ENCODE measurements around the gene PI4KA.
"Not testable (repeated sequence)": the region's sequence is repeated elsewhere in the genome, so short reads cannot be mapped to it uniquely, and the experiment has no call there.

The PI4KA gene

GRCh38 chr22:20721409-20722218, 137.0 kb downstream of the PI4KA start:
- no peak for DNase-seq (ENCODE audit: low read depth)

DNA sequence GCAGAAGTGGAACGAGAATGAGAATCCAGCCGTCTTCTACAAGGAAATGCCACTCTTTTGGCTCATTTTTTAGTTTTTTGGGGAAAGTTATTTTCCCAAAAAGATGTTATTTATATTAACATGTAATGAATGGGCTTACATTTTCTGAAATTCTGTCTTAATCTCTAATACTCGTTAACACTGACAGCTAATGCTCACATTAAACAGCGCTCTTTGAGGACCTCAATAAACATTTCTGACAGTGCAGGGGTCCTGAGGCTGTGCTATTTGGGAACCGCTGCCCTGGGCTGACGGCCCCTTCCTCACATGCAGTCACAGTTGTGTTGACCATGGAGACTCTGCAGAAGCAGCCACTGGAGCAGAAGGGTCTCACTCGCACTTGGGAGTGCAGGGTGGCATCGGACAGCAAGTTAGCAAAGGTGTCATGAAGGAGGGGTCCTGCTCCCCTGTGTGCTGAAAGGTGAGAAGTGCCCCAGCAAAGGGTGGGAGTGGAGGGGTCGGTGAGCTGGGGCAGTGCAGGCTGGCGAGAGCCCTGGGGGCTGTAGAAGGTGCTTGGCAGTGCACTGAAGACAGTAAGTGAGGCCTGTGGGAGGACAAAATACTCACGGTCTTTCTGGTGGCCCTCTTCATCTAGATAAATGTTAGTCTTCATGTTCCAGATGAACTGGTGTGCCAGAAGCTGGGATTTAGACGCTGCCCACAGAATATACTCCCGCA, 137.8 kb downstream of the PI4KA start:
- no peak for DNase-seq (ENCODE audit: low read depth)

DNA sequence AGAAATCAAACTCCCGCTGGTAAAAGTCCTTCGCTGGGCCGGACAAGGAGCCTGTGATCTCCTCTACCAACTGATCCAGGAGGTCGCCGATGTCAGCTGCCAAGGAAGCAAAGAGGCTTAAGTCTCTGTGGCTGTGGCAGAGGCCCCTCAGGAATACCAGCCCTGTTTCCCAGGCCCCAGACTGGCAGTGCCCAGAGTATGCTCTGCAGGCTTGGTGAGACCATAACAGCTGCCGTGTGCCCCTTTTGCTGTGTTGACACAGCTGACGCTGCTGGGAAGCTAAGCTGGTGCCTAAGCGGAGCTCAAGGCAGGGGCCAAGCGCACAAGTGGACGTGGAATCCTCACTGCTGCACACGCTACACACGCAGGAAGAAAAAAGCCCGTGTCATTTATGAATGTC, 139.9 kb downstream of the PI4KA start:
- not testable (repeated sequence) for DNase-seq (ENCODE audit: low read depth)

DNA sequence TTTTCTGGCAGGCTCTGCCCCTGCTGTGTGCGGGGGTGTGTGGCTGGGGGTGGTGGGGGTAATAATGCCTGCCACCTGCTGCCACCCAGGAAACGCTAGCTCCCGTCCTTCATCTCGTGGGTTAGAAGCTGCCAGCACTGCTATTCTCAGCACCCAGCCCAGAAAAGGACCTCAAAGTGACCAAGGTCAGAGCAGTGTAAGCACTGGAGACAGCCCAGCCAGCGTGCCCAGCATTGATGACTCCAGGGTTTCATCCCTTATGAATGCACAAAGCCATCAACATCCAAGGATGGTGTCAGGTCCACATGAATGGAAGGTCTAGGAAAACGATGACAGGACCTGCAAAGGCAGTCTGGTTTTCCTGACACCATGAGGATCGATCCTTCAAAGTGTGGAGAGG, 140.6 kb downstream of the PI4KA start:
- DNase-seq (ENCODE audit: low read depth) = not testable (repeated sequence)

- not testable (repeated sequence) for DNase-seq (ENCODE audit: low read depth)
Measured at GRCh38 chr22:20717213-20717866, 141.3 kb downstream of the PI4KA start.

GRCh38 chr22:20713116-20713515, 145.5 kb downstream of the PI4KA start:
- not testable (repeated sequence) for DNase-seq (ENCODE audit: low read depth)

DNA sequence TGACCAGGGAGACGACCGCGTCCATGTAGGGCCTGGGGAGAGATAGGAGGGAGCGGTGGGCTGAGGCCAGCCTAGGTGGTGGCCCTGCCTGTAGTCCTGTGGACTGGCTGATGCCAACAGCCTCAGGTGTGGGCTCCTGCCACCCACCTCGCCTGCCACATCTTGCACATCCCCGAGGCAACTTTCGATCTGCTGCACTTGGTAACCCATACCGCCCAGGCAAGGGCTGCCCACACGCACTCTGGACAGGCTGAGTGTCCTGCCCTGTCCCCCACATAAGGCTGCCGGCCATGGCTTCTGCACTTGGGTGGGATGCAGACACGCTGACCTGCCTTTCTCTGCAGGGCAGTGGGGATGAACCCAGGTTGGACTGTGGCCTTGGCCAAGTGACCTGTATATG, 148.6 kb downstream of the PI4KA start:
- DNase-seq (ENCODE audit: low read depth) = not testable (repeated sequence)

- not testable (repeated sequence) for DNase-seq (ENCODE audit: low read depth)
Measured at GRCh38 chr22:20707549-20708118, 151.0 kb downstream of the PI4KA start.

DNA sequence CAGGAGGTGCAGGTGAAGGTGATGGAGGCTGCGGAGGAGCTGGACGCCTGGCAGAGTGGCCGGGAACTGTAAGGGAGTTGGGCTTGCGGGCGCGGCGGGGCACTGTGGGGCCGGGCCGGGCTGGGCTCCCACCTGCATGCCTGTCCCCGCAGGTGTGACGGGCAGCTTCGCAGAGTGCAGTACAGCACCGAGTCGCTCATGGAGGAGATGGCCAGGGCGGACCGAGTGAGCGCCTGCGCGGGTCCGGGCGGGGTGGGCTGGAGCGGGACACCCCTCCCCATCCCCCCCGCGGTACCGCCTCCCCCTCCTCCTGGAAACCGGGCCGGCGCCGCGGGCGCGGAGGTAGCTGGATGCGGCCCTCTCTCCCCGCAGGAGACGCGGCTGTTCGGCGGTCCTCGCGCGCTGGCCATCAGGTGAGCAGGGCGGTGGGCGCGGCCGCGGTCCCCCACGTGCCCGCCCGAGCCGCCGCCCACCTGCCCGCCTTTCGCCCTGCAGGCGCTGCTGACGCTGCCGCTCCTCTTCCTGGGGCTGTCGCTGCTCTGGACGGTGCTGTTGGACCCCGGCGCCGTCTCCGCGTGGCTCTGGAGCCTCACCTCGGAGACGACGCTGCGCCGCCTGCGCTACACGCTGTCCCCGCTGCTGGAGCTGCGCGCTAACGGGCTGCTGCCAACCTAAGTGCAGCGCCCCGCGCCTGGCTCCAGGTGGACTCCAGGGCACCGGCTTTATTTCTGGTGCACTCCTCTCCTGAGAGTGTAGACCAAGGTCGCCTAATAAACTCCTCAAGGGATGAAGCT, 154.6 kb downstream of the PI4KA start:
- DNase-seq (ENCODE audit: low read depth) = not testable (repeated sequence)

DNA sequence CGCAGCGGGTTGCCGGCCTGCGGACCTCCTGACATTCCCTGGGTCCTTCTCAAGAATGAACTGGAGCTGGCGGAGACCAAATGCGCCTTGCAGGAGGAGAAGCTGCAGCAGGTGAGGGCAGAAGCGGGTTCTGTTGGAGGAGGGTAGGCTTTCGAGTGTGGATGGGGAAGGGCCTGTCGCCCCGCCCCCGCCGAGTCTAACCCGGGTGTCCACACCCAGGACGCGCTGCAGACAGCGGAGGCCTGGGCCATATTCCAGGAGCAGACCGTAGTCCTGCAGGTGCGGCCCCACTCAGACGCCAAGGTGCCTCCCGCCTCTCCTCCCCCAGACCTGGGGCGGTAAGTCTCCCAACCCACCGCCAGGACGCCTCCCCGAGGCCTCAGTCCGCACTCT, 155.2 kb downstream of the PI4KA start:
- DNase-seq (ENCODE audit: low read depth) = not testable (repeated sequence)

GRCh38 chr22:20702546-20703413, 155.8 kb downstream of the PI4KA start:
- DNase-seq (ENCODE audit: low read depth) = peak; percentile 80

GRCh38 chr22:20702175-20702545, 156.5 kb downstream of the PI4KA start:
- not testable (repeated sequence) for DNase-seq (ENCODE audit: low read depth)

GRCh38 chr22:20701680-20702136, 156.9 kb downstream of the PI4KA start:
- not testable (repeated sequence) for DNase-seq (ENCODE audit: low read depth)

DNA sequence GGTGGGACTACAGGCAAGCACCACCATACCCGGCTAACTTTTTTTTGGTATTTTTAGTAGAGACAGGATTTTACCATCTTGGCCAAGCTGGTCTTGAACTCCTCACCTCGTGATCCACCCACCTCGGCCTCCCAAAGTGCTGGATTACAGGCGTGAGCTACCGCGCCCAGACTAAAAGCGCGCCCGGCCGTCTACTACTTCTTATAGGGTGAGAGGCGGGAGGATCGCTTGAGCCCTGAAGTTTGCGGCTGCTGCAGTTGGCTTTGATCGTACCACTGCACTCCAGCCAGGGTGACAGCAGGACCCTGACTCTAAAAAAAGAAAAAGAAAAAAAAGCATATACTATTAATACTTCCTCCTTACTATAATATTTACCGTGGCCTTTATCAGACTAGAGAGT, 158.3 kb downstream of the PI4KA start:
- DNase-seq (ENCODE audit: low read depth) = not testable (repeated sequence)

DNA sequence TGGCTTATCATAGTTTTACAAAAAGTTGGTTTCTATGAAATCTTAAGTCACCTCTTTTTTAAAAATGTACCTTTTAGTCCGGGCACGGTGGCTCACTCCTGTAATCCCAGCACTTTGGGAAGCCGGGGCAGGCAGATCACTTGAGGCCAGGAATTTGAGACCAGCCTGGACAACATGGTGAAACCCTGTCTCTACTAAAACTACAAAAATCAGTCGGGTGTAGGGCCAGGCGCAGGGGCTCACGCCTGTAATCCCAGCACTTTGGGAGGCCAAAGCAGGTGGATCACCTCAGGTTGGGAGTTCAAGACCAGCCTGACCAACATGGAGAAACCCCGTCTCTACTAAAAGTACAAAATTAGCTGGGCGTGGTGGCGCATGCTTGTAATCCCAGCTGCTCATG, 158.8 kb downstream of the PI4KA start:
- not testable (repeated sequence) for DNase-seq (ENCODE audit: low read depth)

- DNase-seq (ENCODE audit: low read depth) = peak; percentile 66
Measured at GRCh38 chr22:20697481-20698113, 161.0 kb downstream of the PI4KA start.

DNA sequence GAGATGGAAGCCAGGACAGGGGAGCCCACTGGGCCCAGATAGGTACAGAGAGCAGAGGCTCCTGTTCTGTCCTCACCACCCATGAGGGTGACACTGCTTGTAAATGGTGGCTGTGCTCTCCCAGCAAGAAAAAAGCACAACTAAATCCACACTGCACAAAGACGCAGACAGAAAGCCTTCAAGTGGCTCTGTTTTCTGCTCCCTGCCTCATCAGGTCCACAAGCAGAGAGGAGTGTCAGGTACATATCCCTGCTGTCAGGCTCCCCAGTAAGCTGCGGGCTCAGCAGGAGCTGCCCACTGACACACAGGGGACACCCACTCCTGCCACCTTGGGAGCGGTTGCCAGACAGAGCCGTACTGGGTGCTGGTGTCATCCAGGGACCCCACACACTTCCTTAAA, 162.6 kb downstream of the PI4KA start:
- not testable (repeated sequence) for DNase-seq (ENCODE audit: low read depth)

- not testable (repeated sequence) for DNase-seq (ENCODE audit: low read depth)
Measured at GRCh38 chr22:20695205-20695604, 163.4 kb downstream of the PI4KA start.

DNA sequence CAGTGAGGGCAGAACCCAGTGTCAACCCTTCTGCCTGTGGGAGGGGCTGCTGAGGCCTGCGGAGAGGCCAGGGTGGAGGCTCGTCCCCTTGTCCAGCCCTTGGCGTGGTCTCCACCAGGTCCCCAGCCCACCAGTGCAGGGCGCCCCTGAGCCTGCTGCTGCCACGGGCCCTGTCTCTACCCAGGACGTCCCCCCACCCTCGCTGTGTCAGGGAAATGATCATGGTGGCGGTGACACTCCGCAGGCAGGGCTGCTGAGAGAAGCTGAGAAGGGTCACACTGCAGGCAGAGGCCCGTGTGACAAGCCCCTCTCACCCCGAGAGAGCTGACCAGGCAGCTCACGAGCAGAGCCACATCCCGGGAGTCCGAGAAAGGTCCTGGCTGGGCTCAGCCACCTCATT, 164.4 kb downstream of the PI4KA start:
- not testable (repeated sequence) for DNase-seq (ENCODE audit: low read depth)

DNA sequence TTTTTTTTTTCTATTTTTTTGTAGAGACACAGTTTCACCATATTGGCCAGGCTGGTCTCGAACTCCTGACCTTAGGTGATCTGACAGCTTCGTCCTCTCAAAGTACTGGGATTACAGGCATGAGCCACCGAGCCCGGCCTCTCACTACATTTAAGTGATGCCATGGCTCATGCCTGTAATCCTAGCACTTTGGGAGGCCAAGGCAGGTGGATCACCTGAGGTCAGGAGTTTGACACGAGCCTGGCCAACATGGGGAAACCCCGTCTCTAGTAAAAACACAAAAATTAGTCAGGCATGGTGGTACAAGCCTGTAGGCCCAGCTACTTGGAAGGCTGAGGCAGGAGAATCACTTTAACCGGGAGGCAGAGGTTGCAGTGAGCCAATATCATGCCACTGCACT, 165.7 kb downstream of the PI4KA start:
- DNase-seq (ENCODE audit: low read depth) = not testable (repeated sequence)
